Activated gamma-delta T cell (primary cell): ENCODE results near the gene CREBL2.
"Not testable (repeated sequence)": the region's sequence is repeated elsewhere in the genome, so short reads cannot be mapped to it uniquely, and the experiment has no call there.

ENCODE experiments used
- DNase-seq: peaks from one replicate; lab custom pipeline; 2025; lab: John Stamatoyannopoulos, UW
- total RNA-seq, 2 donors: gene quantifications; one replicate each; lab custom pipeline; 2026; lab: John Stamatoyannopoulos, UW

Gene CREBL2, protein sequence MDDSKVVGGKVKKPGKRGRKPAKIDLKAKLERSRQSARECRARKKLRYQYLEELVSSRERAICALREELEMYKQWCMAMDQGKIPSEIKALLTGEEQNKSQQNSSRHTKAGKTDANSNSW
- total RNA-seq = 80.7 to 87.3 reads per million in 2 donors

DNA sequence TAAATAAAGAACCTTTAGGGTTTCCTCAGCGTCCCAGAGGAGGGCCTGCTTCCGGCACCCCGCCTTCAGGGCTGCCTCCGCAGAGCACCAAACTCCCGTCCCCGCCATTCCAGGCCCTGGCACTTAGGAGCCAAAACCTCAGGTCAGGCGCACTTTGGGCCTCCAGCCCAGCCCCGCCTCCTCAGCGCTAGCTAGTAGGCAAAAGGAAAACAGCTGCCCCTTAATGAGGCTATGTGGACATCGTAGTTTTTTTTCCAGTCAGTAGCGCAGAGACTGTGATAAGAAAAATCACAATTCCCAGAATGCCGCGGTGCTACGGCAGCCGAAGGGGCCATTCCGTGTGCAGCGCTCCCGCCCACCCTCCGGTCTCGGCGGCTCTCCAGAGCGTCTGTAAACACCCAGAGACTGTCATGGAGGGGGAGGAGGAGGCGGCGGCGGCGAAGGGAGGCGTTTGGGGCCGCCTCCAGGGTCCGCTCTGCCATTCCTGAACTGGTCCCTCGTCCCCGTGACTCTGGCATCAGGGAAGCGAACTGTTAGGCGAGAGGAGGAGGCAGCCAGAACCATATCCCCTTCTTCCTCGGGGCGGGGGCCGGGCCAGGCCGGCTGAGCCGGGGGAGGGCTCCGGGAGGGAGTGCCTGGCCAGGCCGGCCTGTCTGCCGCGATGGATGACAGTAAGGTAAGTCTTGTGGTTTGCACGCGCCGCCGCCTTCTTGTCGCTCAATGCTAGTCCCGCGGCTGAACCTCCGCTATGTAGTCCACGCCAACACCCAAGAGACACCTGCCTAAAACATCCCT is at the start of gene CREBL2:
TSS of gene CREBL2 (plus strand) at position 365 of the 795 bp plus-strand sequence. CDS start at position 662, 297 bp downstream.
- peak; percentile 68 for DNase-seq

DNA sequence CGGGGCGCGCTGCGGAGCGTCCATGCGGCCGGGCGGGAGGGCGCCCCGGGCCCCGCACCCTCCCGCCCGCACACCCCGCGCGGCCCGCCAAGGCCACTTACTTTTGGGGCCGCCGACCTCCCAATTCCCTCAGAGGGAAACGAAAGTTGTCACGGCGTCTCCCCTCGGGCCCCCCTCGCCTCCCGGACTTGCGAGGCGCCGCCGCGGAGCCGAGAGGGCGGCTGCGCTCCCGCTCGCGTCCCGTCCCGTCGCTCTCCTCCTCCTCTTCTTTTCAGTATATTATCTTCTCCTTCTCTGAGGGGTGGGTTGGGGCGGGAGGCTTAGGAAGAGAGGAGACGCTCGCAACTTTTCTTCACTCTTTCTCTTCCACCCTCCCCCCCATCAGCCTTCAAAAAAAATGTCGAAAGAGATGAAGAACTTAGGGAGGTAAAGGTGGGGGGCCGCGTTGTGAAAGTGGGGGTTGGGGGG is 49.6 kb upstream of the CREBL2 start:
- DNase-seq = peak; percentile 30

DNA sequence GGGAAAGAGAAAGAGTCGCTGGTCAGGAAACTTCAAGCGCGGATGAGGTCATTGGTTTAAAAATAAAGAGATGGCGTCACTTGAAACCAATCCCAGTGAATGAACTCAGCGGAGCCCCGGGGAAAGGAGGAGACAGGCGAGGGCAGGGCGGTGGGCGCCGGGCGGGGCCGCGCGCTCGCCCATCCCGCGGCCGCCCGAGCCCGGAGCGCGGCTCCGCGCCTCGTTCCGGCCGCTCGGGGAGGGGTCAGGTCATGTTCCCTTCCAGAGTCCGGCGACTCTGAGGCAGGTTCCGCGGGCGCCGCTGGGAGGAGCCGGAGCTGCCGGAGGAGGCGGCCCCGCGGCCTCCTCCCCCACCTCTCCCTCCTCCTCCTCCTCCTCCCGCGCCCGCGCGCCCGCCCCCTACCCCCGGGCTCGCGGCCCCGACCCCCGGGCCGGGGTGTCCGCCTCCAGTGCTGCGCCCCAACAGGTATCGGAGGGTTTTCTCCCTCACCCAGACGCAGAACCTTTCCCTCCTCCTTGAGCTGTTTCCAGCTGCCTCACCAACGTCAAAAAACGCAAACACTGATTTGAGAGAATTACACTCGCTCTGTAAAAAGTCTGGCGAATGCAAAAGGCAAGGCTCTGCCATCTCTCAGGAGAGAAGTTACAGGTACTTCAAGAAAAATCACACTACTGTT is 49.0 kb upstream of the CREBL2 start, which contains the start of gene DUSP16:
TSS of gene DUSP16 (minus strand) at position 279 of the 677 bp plus-strand sequence. CDS start 41,765 bp downstream, outside the sequence.
- DNase-seq = peak; percentile 64

DNA sequence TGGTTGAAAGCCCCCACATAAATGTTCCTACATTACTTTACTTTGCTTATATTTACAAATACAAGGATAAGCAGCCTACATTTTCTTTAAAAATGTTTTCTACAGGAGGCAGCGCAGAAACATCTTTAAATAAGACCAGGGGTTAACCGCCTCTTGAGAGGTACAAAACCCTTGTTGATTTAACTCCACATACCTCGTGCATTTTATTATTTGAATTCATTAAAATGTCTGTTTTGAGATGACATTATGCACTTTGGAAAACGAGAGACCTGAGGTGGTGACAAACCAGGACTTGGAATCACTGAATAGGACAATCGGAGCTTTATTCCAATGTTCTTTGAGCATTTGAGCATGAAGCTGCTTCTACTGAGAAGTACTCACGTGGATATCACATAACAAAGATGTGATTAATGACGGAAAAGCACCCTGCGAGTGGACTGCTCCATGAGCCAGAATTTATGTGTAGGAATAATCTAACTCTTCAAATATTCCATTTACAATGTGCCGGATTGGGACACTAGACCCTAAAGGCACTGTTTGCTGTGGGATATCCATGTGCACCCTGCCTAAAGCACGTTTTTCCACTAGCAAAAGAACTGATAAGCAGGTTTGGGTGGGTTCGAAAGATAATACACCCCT is 48.3 kb upstream of the CREBL2 start:
- DNase-seq = no peak

DNA sequence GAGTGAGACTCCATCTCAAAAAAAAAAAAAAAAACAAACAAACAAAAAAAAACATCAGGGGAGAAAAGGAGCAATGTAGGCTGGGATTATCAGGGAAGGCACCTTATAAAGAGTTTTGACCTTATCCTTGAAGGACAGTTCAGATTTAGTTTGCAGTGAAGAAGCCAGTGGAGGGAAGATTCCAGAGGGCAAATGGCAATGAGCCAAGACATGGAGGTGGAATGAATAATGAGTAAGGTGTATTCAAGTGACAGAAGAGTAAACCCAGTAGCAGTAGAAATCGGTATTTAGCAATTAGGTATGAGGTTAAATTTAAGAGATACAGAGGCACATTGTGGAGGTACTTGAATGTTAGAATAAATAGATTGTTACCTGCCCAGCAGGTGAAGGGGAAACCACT is 46.8 kb upstream of the CREBL2 start:
- DNase-seq = no peak

DNA sequence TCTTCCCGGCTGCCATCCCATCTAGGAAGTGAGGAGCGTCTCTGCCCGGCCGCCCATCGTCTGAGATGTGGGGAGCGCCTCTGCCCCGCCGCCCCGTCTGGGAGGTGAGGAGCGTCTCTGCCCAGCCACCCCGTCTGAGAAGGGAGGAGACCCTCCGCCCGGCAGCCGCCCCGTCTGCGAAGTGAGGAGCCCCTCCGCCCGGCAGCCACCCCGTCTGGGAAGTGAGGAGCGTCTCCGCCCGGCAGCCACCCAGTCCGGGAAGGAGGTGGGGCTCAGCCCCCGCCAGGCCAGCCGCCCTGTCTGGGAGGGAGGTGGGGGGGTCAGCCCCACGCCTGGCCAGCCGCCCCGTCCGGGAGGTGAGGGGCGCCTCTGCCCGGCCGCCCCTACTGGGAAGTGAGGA is 45.7 kb upstream of the CREBL2 start:
- DNase-seq = not testable (repeated sequence)

DNA sequence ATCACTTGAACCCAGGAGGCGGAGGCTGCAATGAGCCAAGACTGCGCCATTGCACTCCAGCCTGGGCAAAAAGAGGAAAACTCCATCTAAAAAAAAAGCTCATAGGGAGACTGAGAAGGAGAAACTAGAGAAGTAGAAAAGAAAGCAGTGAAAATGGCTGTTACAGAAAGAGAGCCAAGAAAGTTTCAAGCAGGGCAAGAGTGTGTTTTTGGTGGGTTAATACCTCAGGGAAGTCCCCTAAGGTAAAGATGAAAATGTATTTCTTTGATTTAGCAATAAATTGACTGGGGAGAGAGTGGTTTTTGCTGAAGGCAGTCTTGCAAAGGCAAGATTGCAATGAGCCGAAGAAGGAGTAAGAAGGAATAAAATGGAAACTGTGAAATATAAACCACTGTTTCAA is 39.0 kb upstream of the CREBL2 start:
- DNase-seq = no peak

DNA sequence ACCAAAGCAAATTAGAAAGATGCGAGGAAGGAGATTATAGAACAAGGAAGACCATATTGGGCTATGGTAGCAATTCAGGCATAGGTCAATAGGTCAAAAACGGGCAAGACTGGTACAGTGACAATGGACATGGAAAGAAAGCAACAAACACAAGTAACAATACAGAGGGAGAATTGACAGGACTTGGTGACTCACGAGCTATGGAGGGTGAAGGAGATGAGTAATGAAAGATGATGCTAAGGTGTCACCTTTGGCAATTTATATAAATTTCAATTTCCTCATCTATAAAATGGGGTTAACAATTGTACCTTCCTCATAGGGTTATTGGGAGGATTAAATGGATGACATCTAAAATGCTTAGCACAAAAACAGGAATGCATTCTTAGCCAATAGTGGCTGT is 33.9 kb upstream of the CREBL2 start:
- DNase-seq = no peak

DNA sequence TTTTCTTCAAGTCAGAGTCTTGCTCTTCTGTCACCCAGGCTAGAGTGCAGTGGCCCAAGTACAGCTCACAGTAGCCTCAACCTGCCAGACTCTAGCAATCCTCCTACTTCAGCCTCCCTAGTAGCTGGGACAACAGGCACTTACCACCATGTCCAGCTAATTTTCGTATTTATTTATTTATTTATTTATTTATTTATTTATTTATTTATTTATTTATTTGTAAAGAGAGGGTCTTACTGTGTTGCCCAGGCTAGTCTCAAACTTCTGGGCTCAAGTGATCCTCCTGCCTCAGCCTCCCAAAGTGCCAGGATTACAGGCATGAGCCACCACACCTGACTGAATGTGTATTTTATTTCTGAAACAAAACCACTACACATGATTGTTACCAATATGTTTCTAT is 31.0 kb upstream of the CREBL2 start:
- not testable (repeated sequence) for DNase-seq

DNA sequence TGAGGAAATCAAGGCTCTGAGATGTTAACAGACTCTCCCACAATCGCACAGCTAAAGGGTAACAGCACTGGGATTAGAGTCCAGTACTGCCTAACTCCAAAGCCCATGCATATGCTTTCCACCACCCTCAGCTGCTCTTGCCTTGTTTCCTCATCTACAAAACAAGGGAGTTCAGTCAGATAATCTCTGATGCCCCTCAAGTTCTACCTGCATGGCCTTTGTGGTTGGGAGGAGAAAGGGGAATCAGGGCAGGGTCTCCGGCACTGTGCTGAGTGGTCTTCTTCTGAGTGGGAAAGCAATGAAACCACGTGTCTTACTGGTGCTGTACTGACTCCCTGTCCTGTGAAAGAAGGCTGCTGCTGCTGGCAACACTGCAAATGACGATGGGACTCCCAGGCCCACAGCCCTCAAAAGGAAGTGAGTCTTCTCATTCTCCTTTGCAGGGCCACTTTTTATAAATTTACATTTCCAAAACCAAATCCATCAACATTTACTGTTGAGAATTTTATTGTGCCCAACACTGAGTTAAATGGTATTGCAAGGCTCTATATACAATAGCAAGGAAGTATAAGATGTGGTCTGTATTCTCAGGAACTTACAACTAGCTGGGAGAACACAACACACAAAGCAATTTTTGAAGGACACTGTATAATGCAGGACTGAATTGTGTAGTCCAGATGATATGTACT is 29.3 kb upstream of the CREBL2 start:
- DNase-seq = no peak

DNA sequence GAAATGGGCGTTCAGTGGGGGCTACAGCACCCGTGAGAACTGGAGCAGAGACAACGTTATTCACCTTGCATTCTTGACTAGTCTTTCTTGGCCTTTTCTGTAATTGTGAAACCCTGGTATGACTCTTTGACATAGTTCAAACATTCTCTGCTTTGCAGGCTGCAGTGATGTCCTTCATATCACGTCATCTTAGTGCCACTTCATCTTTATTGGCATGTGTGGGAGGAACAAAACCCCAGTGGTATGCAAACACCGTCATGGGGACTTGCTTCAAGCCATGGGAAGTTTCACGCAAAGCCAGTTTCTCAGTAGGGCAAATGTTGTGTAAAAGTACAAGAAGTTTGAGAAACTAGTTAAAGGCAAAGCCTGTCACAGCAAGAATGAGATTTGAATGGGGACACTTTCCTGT is 28.8 kb upstream of the CREBL2 start:
- DNase-seq = no peak

DNA sequence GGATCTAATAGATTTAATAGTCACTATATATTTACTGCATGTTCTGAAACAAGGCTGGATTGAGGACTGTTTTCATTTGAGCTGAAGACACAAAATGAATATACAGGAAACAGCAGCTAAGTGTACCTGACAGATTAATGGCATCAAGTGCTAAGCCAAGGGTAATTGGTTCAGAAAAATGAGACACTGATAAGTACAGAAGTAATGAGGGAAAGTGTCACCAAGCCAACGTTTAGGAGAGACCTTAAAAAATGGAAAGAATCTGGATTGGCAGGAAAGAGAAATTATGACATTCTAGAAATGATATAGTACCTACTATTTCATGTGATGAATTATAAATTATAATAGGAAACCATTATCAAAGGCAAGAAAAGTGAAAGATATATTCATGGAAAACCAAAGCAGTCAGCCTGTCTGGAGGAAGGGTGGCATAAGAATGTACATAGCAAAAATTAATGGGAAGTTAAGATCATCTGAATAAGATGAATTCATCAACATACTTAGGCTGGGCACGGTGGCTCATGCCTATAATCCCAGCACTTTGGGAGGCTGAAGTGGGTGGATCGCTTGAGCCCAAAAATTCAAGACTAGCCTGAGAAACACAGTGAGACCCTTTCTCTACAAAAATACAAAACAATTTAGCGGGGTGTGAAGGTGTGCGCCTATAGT is 28.0 kb upstream of the CREBL2 start:
- DNase-seq = no peak

DNA sequence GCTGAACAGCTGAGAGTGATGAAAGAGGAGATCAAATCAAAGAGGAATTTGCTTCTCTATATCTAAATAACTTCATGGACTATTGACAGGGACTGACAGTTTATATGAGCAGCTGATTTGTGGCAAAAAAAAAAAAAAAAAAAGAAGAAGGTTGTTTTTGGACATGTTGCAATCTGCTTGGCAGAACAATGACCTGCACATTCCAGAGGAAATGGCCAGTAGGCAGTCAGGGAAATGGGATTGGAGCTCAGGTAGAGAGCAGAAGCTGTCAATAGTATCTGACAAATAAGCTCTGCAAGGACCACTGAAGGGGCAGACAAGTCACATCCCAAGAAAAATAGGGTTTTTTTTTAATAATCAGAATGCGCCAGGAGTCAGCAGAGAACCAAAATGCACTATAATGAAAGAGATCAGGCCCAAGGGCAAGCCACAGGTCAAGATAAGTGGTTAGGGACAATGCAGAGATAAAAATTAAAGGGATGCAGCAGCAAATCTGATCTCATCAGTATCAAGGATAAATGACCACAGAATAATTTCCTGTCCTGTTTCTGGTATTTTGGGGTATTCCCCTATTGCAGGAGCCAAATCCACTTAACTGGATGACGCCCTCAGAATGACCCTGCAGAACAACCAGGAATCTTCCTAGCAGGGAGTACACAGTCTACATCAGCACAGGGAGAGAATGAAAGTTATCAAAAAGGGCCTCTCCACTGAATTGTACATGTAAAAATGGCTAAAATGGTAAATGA is 26.4 kb upstream of the CREBL2 start:
- no peak for DNase-seq

DNA sequence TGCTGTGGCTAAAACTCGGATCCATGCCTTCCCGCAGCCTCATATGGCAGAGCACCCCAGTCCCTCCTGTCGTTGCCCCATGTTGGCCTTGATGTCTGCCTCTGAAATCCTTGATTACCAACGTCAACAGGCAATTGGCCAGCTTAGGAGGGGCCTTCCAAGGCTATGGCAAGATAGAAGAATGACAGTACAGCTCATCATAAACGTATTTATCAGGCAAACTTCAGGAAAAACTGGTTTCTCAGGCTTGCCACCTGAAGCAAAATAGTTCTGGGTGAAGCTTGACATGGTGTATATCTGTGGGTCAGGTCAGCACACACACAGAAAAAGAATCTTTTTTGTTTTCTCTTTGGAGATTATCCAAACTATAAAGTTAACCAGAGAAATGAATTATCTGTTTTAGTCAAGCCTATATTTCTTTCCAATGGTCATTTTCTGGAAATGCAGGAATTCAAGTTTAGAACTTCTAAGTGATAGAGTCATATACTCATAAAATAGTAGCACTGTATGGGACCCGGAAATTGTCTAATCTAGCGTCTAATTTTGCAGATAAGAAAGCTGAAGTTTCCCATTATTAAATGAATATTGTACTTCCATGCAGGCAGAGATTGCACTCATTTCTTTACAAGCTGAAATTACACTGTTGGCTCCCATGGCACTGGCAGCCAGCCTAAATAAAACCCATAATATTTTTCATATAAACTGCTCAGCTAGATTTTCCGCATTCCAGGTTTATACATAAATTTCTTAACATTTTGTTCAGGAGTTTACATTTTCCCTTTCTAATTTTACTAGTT is 24.6 kb upstream of the CREBL2 start:
- no peak for DNase-seq

DNA sequence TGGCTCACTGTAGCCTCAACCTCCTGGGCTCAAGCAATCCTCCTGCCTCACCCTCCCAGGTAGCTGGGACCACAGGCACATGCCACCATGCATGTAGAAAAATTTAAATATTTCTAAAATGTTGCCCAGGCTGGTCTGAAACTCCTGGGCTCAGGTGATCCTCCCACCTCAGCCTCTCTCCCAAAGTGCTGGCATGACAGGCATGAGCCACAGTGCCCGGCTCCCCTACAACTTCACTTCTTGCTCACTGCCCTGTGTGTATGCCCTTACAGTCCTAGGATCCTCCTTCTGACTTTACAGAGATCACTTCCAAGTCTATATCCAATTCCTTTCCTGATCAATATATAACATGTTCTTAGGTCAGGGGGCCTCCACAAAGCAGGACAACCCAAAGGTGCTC is 23.8 kb upstream of the CREBL2 start:
- DNase-seq = no peak

DNA sequence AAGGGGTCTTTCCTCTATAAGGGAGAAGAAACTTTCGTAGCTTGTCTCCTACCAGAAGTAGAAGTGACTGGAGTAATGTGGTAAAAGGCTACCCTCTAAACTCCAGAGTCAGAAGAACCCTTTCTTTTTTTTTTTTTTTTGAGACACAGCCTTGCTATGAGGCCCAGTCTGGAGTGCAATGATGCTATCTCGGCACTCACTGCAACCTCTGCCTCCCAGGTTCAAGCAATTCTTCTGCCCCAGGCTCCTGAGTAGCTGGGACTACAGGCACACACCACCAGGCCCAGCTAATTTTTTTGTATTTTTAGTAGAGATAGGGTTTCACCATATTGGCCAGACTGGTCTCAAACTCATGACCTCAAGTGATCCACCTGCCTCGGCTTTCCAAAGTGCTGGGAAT is 23.2 kb upstream of the CREBL2 start:
- not testable (repeated sequence) for DNase-seq

DNA sequence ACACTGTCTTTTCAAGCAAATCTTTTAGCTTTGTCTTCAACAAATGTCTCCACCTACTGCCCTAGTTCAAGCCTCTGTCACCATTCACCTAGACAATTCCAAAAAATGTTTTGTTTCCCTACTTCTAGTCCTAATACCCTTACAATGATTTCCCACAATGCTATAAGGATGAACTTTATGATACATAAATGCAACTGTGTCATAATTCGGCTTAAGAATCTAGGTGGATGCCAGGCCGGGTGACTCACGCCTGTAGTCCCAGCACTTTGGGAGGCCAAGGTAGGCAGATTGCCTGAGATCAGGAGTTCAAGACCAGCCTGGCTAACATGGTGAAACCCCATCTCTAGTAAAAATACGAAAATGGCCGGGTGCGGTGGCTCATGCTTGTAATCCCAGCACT is 20.7 kb upstream of the CREBL2 start:
- no peak for DNase-seq

DNA sequence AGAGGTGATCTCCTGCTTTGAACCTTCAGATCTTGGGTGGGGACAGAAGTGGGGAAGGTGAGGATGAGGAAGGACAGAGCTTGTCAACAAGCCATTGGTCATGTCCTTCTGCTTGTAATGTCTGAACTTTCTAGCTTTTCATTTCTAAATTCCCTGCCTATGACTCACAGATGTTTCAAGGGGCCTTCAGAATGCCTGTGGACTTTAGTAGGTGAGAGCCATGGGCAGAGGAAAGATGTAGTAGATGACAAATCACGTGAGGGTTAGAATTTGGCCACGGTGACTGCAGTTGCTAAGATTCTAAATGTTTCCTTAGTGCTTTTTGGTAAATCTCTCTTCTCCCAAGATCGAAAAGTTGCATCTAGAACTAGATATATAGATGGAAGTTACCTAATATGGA is 18.7 kb upstream of the CREBL2 start:
- DNase-seq = no peak

DNA sequence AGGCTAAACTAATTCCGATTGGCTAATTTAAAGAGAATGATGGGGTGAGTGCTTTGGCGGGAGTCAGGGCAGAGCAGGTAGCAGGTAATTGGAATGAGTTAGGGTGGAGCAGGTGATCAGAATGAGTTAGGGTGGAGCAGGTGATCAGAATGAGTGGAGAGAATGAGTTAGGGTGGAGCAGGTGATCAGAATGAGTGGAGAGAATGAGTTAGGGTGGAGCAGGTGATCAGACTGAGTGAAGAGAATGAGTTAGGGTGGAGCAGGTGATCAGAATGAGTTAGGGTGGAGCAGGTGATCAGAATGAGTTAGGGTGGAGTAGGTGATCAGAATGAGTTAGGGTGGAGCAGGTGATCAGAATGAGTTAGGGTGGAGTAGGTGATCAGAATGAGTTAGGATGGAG is 15.7 kb upstream of the CREBL2 start:
- DNase-seq = not testable (repeated sequence)

DNA sequence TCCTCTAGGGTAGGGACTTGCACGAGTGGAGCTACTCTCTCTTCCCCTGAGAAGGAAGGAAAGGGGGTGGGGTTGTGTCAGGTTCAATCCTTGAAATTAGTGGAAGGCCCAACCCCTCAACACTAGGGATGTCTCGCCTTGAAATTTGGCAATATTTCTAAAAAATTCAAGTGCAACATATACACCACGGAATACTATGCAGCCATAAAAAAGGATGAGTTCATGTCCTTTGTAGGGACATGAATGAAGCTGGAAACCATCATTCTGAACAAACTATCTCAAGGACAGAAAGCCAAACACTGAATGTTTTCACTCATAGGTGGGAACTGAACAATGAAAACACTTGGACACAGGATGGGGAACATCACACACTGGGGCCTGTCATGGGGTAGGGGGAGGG is 15.1 kb upstream of the CREBL2 start:
- not testable (repeated sequence) for DNase-seq
